Ovary (tissue), 3 donors: ENCODE measurements around the gene JDP2.

Experiments
- CTCF ChIP-seq, 3 donors: fragments of 450-650 bp in 2 of 3; fragments of 200-600 bp in 1 of 3; IDR thresholded peaks; one replicate each; pipeline versions ENCODE4 v1.5.1 to v1.8.0; 2016 to 2022; ENCODE audit warnings: antibody characterized with exemption in 3 of 3, mild to moderate bottlenecking in 1 of 3
- EP300 ChIP-seq: sonication (generic); formaldehyde crosslinking; IDR thresholded peaks from one replicate; pipeline ENCODE4 v1.6.1; 2017; ENCODE audit warnings: antibody characterized with exemption
- POLR2A ChIP-seq: fragments of 450-650 bp; IDR thresholded peaks from one replicate; pipeline ENCODE4 v1.6.1; 2017; ENCODE audit warnings: antibody characterized with exemption, mild to moderate bottlenecking, moderate library complexity
- donor health status: DM: no; HTN: no; CAD: no.

GRCh38 chr14:75494896-75495295, 67.1 kb downstream of the JDP2 start:
- TF ChIP-seq CTCF (IDR thresholded peaks at IDR 0.05): no peak
- no peak for TF ChIP-seq EP300
- TF ChIP-seq POLR2A: no peak
